Activated CD8-positive, alpha-beta T cell treated with anti-CD3 and anti-CD28 coated beads for 36 hours (primary cell): Measurements from ENCODE around the gene CLIC1. TPM values are rescaled to one million over a fixed set of nuclear protein-coding genes. Genes with fewer than 3 reads are reported as not detected.
A peak's percentile ranks its signal among the peaks of the same experiment; 100 is the strongest.

Experiments
- ATAC-seq: fragments of 200-7000 bp; cut with Tn5 transposase; one replicate; pipeline ENCODE4 v1.10.0; 2021; ENCODE audit warnings: mild to moderate bottlenecking, moderate library complexity
- CTCF ChIA-PET: fragments of 350-600 bp; sonication (Branson Sonifier 250); formaldehyde crosslinking; loops from one replicate; lab custom pipeline; 2021; ENCODE audit warnings: antibody characterized with exemption; lab: Charles Lee
- POLR2A ChIA-PET: fragments of 350-600 bp; sonication (Branson Sonifier 250); formaldehyde crosslinking; loops from one replicate; lab custom pipeline; 2021; ENCODE audit warnings: antibody characterized with exemption; lab: Charles Lee
- DNase-seq: peaks from one replicate; pipeline ENCODE4 v3.0.0-alpha.2; 2020
- H3K27ac Mint-ChIP-seq: one replicate; pipeline ENCODE4 v1.8.0; 2021; ENCODE audit warnings: mild to moderate bottlenecking, mixed read lengths
- H3K27me3 Mint-ChIP-seq: one replicate; pipeline ENCODE4 v1.8.0; 2021; ENCODE audit warnings: mixed read lengths
- H3K36me3 Mint-ChIP-seq: one replicate; pipeline ENCODE4 v1.8.0; 2021; ENCODE audit warnings: low read depth, mixed read lengths
- H3K4me1 Mint-ChIP-seq: one replicate; pipeline ENCODE4 v1.8.0; 2021; ENCODE audit warnings: low read depth, mixed read lengths
- H3K4me3 Mint-ChIP-seq: one replicate; pipeline ENCODE4 v1.8.0; 2021; ENCODE audit warnings: mild to moderate bottlenecking, moderate library complexity, mixed read lengths
- H3K9me3 Mint-ChIP-seq: one replicate; pipeline ENCODE4 v1.8.0; 2021; ENCODE audit warnings: mixed read lengths
- intact Hi-C: fragments of 100-400 bp; cut with micrococcal nuclease; formaldehyde crosslinking; loops from one replicate; pipeline ENCODE4 v1.10.0; 2022
- total RNA-seq, 2 experiments: library from RNA; stranded (reverse); gene quantifications; one replicate each; pipeline ENCODE4 v1.2.3, GENCODE V29; 2021
- TF ChIP-seq, protein P1 (sequence below): fragments of 200-600 bp; IDR thresholded peaks from one replicate; pipeline ENCODE4 v1.8.0; 2022; ENCODE audit warnings: antibody characterized with exemption, mild to moderate bottlenecking

The CLIC1 gene
- total RNA-seq, 2 experiments from 2014 or later = 334 to 346 TPM

GRCh38 chr6:31707701-31708100 lies 28.6 kb downstream of the CLIC1 start:
- H3K27me3 Mint-ChIP-seq = no peaks in the 10 kb centered on the region
- no peak overlapping the region for H3K27ac Mint-ChIP-seq
- no peak for ATAC-seq
- no peaks in the 10 kb centered on the region for H3K36me3 Mint-ChIP-seq
- H3K4me3 Mint-ChIP-seq = no peak overlapping the region
- intact Hi-C loops = no loop called here
- TF ChIP-seq, protein P1, sequence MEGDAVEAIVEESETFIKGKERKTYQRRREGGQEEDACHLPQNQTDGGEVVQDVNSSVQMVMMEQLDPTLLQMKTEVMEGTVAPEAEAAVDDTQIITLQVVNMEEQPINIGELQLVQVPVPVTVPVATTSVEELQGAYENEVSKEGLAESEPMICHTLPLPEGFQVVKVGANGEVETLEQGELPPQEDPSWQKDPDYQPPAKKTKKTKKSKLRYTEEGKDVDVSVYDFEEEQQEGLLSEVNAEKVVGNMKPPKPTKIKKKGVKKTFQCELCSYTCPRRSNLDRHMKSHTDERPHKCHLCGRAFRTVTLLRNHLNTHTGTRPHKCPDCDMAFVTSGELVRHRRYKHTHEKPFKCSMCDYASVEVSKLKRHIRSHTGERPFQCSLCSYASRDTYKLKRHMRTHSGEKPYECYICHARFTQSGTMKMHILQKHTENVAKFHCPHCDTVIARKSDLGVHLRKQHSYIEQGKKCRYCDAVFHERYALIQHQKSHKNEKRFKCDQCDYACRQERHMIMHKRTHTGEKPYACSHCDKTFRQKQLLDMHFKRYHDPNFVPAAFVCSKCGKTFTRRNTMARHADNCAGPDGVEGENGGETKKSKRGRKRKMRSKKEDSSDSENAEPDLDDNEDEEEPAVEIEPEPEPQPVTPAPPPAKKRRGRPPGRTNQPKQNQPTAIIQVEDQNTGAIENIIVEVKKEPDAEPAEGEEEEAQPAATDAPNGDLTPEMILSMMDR = no peak
- peaks cover 11% of the 10 kb centered on the region for H3K4me1 Mint-ChIP-seq
- DNase-seq = no peak
- no peaks in the 10 kb centered on the region for H3K9me3 Mint-ChIP-seq
- ChIA-PET POLR2A (no interaction called here), CTCF (no interaction called here)

DNA sequence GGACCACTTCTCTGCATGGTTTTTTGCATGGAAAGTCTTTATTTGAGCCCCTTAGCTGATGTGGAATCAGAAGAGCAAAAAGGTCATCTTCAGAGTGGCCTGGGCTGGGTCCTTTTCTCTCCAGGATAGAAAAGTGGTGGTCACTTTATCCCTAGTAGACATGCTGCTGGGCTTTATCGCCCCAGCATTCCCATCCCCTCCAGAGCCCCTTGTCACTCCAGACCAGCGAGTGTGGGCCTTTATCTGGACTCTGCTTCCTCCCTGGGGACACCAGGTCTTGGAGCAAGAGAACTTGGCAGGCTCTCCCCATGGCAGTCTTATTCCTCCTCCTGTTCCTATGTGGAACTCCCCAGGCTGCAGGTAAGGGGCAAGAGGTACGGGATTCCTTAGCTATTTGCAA lies 29.7 kb downstream of the CLIC1 start, which contains the start of gene LY6G6F:
Gene LY6G6F (plus strand): TSS at position 268 of the 400 bp plus-strand sequence. CDS start 41 bp downstream, at position 309.
- Mint-ChIP-seq H3K4me1 (peaks cover 12% of the 10 kb centered on the region), H3K27ac (no peak within 1 kb of the TSS), H3K27me3 (no peaks in the 10 kb centered on the region), H3K9me3 (no peaks in the 10 kb centered on the region), H3K36me3 (no peaks in the 10 kb centered on the region), H3K4me3 (no peak within 1 kb of the TSS)
- intact Hi-C loops = no loop called here
- CTCF ChIA-PET = interaction anchor here (1.1 to 1.3 kb wide), 2 partner anchors 17 to 89 kb away, joined by 3 to 4 read pairs; partner anchors contain the start of gene VARS1
- TF ChIP-seq, protein P1 = no peak
- DNase-seq = no peak
- POLR2A ChIA-PET = interaction anchor here (0.6 to 1.0 kb wide), 2 partner anchors 39 to 58 kb away, joined by 3 read pairs; no protein-coding TSS in a partner anchor
- ATAC-seq = no peak

- Mint-ChIP-seq H3K27me3 (no peaks in the 10 kb centered on the region), H3K27ac (no peak overlapping the region)
- intact Hi-C loops = no loop called here
These were observed 30.4 kb downstream of the CLIC1 start for GRCh38 chr6:31705931-31706330.

GRCh38 chr6:31702819-31703716 lies 33.3 kb downstream of the CLIC1 start, which contains the start of gene ABHD16A:
Gene ABHD16A (minus strand): TSS chr6:31703324. CDS start chr6:31703281, 43 bp downstream.
- TF ChIP-seq, protein P1 = no peak
- Mint-ChIP-seq H3K4me1 (peaks cover 21% of the 10 kb centered on the region), H3K9me3 (no peaks in the 10 kb centered on the region), H3K27ac (peak within 1 kb of the TSS; percentile 94), H3K27me3 (no peaks in the 10 kb centered on the region), H3K4me3 (peak within 1 kb of the TSS; percentile 95), H3K36me3 (peaks cover 3% of the 10 kb centered on the region)
- ChIA-PET CTCF (interaction anchor here (0.7 to 1.6 kb wide), 7 partner anchors 9 to 127 kb away, joined by 3 to 6 read pairs (median 5); partner anchors contain the start of genes GPANK1, LSM2 and VARS1), POLR2A (interaction anchor here (0.7 to 3.4 kb wide), 16 partner anchors 10 to 163 kb away, joined by 3 to 13 read pairs (median 5); partner anchors contain the start of genes C6orf47, CSNK2B, GPANK1 and LY6G5C)
- peak; percentile 99 for DNase-seq
- intact Hi-C loops = no loop called here
- peak; percentile 95 for ATAC-seq

More at GRCh38 chr6:31705931-31706330, 30.4 kb downstream of the CLIC1 start:
- Mint-ChIP-seq H3K36me3 (peaks cover 3% of the 10 kb centered on the region), H3K4me1 (peaks cover 16% of the 10 kb centered on the region), H3K4me3 (no peak overlapping the region), H3K9me3 (no peaks in the 10 kb centered on the region)
- DNase-seq = no peak
- TF ChIP-seq, protein P1 = no peak
- CTCF ChIA-PET = interaction anchor here (1.1 to 1.3 kb wide), 2 partner anchors 16 to 90 kb away, joined by 3 to 4 read pairs; partner anchors contain the start of gene VARS1
- POLR2A ChIA-PET = no interaction called here
- no peak for ATAC-seq
